Body of pancreas (tissue), 4 donors: ENCODE measurements around the gene KRT36. TPM values are rescaled to one million over a fixed set of nuclear protein-coding genes. Genes with fewer than 3 reads are reported as not detected.

Experiments used
- ATAC-seq: fragments of 150-250 bp; one replicate; pipeline ENCODE4 v1.9.1; 2016
- DNase-seq, 4 donors: peaks; one replicate each; pipeline ENCODE4 v3.0.0-alpha.2; 2019
- H3K27ac ChIP-seq, 4 donors: fragments of 200-600 bp; sonication (generic); 1 replicate in 3 of 4; 2 replicates in 1 of 4; pipeline versions ENCODE4 v1.5.1 to v1.6.1; 2016 to 2019; ENCODE audit warnings: mild to moderate bottlenecking in 1 of 4, mixed read lengths in 1 of 4, moderate library complexity in 1 of 4
- H3K27me3 ChIP-seq, 2 donors: fragments of 200-600 bp; sonication (generic); one replicate each; pipeline ENCODE4 v1.6.0; 2016; ENCODE audit warnings: mild to moderate bottlenecking in 1 of 2
- H3K36me3 ChIP-seq, 2 donors: fragments of 200-600 bp; sonication (generic); replicated peaks in 1 of 2; 2 replicates each; pipeline ENCODE4 v1.5.1; 2016; ENCODE audit warnings: low read depth in 2 of 2; ENCODE audit not compliant: insufficient read depth in 1 of 2
- H3K4me1 ChIP-seq: fragments of 200-600 bp; sonication (generic); one replicate; pipeline ENCODE4 v1.6.0; 2016
- H3K4me3 ChIP-seq, 2 donors: fragments of 200-600 bp; sonication (generic); 1 replicate in 1 of 2; 2 replicates in 1 of 2; pipeline ENCODE4 v1.5.1; 2016 to 2019
- H3K9me3 ChIP-seq, 3 donors: fragments of 200-600 bp; sonication (generic); 1 replicate in 2 of 3; 2 replicates in 1 of 3; pipeline ENCODE4 v1.5.1; 2016
- CTCF ChIP-seq, 7 experiments: fragments of 450-650 bp in 4 of 7; fragments of 200-600 bp in 3 of 7; sonication (generic) in 3 of 7; IDR thresholded peaks; one replicate each; pipeline ENCODE4 v1.5.1; 2016 to 2019; ENCODE audit warnings: antibody characterized with exemption in 7 of 7
- POLR2A ChIP-seq, 3 donors: fragments of 450-650 bp; IDR thresholded peaks; one replicate each; pipeline ENCODE4 v1.6.1; 2016; ENCODE audit warnings: antibody characterized with exemption in 3 of 3, mild to moderate bottlenecking in 2 of 3
- WGBS, 2 donors: methylation state at CpG; one replicate each; pipeline ENCODE4 v1.1.5; 2017; 5-methylcytosine and 5-hydroxymethylcytosine counted together
- intact Hi-C: fragments of 100-400 bp; cut with DNase I; formaldehyde crosslinking; loops from one replicate; pipeline ENCODE4 v1.15.1; 2023
- total RNA-seq, 2 donors: library from RNA; depleted of rRNA; stranded (reverse); fragments of >200 nt; gene quantifications; one replicate each; pipeline ENCODE4 v1.1.0, GENCODE V29; 2016

KRT36 gene
- total RNA-seq, 2 donors from 2014 or later: not detected

- DNase-seq (no peak), ATAC-seq (no peak)
- Histone ChIP-seq H3K4me3 (no peak overlapping the region), H3K27me3 (no peaks in the 10 kb centered on the region), H3K36me3 (no peaks in the 10 kb centered on the region), H3K9me3 (no peaks in the 10 kb centered on the region), H3K4me1 (no peaks in the 10 kb centered on the region), H3K27ac (no peak overlapping the region)
- intact Hi-C loops: no loop called here
- TF ChIP-seq POLR2A (IDR thresholded peaks at IDR 0.05) (no peak), CTCF (IDR thresholded peaks at IDR 0.05) (no peak)
- 53 to 56% methylated on average over 7 of the region's 7 CpGs for WGBS, 2 donors
These were observed 20.7 kb upstream of the KRT36 start for GRCh38 chr17:41510251-41511065.

GRCh38 chr17:41507315-41507880 is 17.7 kb upstream of the KRT36 start:
- DNase-seq (no peak), ATAC-seq (no peak)
- Histone ChIP-seq H3K27me3 (no peaks in the 10 kb centered on the region), H3K27ac (no peak overlapping the region), H3K4me3 (no peak overlapping the region), H3K4me1 (no peaks in the 10 kb centered on the region), H3K9me3 (no peaks in the 10 kb centered on the region), H3K36me3 (no peaks in the 10 kb centered on the region)
- TF ChIP-seq POLR2A (IDR thresholded peaks at IDR 0.05): no peak
- TF ChIP-seq CTCF (IDR thresholded peaks at IDR 0.05): no peak
- WGBS, 2 donors: 27 to 45% methylated on average over 6 to 10 of the region's 10 CpGs
- intact Hi-C loops: no loop called here

DNA sequence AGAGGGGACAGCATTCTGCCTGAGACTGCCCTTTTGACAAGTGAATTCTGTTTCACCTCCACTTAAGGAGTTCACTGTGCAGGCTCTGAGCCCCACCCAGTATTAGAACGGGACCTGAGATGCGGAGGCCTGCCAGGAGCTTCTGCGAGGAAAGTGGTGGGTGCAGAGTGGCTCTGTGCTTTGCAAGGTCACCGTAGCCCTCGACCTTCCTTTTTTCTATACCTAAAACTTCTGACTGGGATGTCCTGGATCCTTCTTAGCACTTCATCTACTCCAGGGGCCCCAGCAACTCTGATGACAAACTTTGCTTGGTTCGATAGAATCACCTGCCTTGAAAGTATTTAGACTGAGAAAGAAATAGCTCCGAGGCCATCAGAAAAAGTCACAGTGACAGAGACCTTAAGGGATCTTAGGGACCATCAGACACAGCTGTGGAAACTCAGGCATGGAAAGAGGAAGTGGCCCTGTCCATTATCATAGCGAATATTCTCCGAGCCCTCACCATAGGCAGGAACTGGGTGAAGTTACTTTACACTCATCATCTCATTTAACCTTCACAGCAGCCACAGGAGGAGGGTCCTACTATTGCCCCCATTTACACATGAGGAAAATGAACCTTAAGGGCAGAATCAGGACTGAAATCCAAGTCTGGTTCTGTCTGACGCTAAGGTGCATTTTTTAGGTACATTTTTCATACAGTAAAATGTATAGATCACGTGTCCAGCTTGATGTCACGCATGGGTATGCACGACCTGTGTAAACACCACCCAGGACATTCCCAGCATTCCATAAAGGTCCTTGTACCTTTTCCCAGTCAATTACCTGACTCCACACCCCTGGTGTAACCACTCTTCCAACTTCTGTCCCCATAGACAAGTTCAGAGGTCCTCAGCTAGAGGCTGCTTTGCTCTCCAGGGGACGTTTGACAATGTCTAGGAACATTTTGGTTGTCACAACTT is 16.4 kb upstream of the KRT36 start:
- no peak for ATAC-seq

More for the DNA sequence above, 16.4 kb upstream of the KRT36 start:
- intact Hi-C loops: no loop called here
- DNase-seq: no peak
- Histone ChIP-seq H3K27me3 (no peaks in the 10 kb centered on the region), H3K36me3 (no peaks in the 10 kb centered on the region), H3K9me3 (no peaks in the 10 kb centered on the region), H3K4me1 (no peaks in the 10 kb centered on the region), H3K4me3 (no peak overlapping the region), H3K27ac (no peak overlapping the region)
- TF ChIP-seq POLR2A (IDR thresholded peaks at IDR 0.05): no peak
- TF ChIP-seq CTCF (IDR thresholded peaks at IDR 0.05): no peak
- 57 to 60% methylated on average over 14 of the region's 14 CpGs for WGBS, 2 donors
